ENCODE measurements around the gene ONECUT3. TPM values are rescaled to one million over a fixed set of nuclear protein-coding genes. Genes with fewer than 3 reads are reported as not detected.

ONECUT3 gene
- total RNA-seq, 6 experiments from 2014 or later: not detected

DNA sequence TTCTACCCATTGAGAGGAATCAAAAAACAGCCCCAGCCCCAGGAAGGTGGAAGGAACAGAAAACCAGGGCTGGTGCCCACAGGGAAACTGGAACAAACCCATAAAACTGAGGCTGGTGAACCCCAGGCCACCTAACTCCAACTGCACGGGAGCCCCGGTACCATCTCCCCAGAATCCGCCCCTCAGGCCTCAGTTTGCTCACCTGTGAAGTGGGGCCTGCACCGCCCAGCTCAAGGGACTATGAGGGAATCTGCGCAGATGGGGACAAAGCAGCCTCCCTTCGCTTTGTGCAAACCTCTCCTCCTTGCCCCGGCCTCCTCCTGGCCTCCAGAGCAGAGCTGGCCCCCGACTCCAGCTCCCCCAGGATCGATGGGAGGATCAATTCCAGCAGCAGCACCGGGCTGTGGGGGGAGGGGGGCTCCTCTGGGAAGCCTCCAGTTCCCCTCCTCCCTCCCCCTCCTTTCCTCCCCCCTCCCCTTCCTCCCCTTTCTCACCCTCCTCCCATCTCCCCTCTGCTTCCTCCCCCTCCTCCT, 9.1 kb upstream of the ONECUT3 start:
- H3K9me3 ChIP-seq: no peaks in the 10 kb centered on the region
- WGBS (ENCODE audit: insufficient coverage, low coverage, low lambda C conversion rate, missing lambda C conversion rate): 7% methylated on average over 3 of the region's 10 CpGs
- H3K27me3 ChIP-seq: peaks cover 4 to 29% of the 10 kb centered on the region in 2 donors
- H3K27ac ChIP-seq: no peak overlapping the region
- H3K36me3 ChIP-seq: no peaks in the 10 kb centered on the region
- ATAC-seq: no peak
- no peak for DNase-seq
- H3K4me3 ChIP-seq: no peak overlapping the region
- no peak for TF ChIP-seq POLR2A (IDR thresholded peaks at IDR 0.05)
- TF ChIP-seq, protein P1, sequence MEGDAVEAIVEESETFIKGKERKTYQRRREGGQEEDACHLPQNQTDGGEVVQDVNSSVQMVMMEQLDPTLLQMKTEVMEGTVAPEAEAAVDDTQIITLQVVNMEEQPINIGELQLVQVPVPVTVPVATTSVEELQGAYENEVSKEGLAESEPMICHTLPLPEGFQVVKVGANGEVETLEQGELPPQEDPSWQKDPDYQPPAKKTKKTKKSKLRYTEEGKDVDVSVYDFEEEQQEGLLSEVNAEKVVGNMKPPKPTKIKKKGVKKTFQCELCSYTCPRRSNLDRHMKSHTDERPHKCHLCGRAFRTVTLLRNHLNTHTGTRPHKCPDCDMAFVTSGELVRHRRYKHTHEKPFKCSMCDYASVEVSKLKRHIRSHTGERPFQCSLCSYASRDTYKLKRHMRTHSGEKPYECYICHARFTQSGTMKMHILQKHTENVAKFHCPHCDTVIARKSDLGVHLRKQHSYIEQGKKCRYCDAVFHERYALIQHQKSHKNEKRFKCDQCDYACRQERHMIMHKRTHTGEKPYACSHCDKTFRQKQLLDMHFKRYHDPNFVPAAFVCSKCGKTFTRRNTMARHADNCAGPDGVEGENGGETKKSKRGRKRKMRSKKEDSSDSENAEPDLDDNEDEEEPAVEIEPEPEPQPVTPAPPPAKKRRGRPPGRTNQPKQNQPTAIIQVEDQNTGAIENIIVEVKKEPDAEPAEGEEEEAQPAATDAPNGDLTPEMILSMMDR (IDR thresholded peaks at IDR 0.05): no peak
- intact Hi-C loops (cut with DNase I): no loop called here
- H3K4me1 ChIP-seq: no peaks in the 10 kb centered on the region

DNA sequence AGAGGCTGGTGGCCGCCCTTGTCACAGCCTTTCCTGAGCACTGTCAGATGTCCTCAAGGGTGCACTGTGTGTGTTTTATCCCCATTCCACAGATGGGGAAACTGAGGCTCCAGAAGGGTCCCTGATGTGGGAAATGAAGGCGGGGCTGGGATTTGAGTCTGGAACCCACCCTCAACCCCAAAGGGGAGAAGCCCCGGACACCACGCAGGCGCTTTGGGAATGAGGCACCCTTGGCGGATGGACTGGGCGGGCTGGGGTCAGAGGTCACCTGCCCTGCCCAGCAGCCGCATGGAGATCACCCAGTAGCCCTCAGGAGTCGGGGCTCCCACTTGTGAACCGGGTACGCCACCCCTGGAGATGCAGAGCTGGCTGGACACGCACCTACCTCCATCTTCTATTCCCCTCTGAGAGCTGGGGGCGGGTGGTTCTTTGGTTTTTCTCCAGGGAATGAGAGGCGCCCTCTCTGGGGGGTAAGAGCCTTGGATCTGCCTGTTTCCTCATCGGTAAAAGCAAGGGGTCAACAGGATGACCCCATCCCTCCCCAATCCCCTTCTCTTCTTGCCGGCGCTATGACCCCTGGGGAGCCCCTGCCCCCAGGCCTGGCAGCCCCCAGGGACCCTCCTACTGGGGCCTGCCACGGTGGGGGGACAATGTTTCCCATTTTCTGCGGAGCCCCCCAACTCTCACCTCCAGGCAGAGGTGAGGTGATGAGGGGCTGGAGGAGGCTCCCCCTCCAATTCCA, 8.3 kb upstream of the ONECUT3 start:
- Histone ChIP-seq H3K27ac (no peak overlapping the region), H3K4me3 (no peak overlapping the region), H3K4me1 (peaks cover 0 to 7% (median 0%) of the 10 kb centered on the region in 4 donors), H3K9me3 (no peaks in the 10 kb centered on the region), H3K27me3 (peaks cover 4 to 32% of the 10 kb centered on the region in 2 donors), H3K36me3 (no peaks in the 10 kb centered on the region)
- TF ChIP-seq POLR2A (IDR thresholded peaks at IDR 0.05): no peak
- TF ChIP-seq, protein P1 (IDR thresholded peaks at IDR 0.05): no peak
- intact Hi-C loops (cut with DNase I): no loop called here
- DNase-seq: no peak
- 0% methylated on average over 5 of the region's 19 CpGs for WGBS (ENCODE audit: insufficient coverage, low coverage, low lambda C conversion rate, missing lambda C conversion rate)
- ATAC-seq: no peak

DNA sequence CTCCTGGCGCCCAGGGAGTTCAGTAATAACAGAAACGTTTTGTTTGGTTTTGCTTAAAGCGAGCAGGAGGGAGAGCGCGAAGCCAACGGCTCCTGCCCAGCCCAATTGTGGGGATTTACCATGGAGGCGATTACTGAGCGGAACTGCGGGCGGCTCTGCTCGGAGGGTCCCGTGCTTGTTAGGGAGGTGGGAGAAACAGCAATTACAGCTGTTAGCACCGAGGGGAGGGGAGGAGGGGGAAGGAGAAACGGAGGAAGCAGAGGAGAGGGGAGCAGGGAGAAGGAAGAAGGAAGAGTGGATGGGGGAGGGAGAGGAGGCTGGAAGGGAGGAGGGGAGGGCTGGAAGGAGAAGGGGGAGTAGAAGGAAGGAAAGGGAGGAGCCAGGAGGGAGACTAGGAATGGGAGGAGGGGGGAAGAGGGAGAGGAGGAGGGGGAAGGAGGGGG, 7.7 kb upstream of the ONECUT3 start:
- H3K9me3 ChIP-seq: no peaks in the 10 kb centered on the region
- H3K4me1 ChIP-seq: peaks cover 0 to 7% (median 0%) of the 10 kb centered on the region in 4 donors
- H3K36me3 ChIP-seq: no peaks in the 10 kb centered on the region
- WGBS (ENCODE audit: insufficient coverage, low coverage, low lambda C conversion rate, missing lambda C conversion rate): 6% methylated on average over 14 of the region's 14 CpGs
- DNase-seq (no peak), ATAC-seq (no peak)
- TF ChIP-seq, protein P1 (IDR thresholded peaks at IDR 0.05): no peak
- TF ChIP-seq POLR2A (IDR thresholded peaks at IDR 0.05): no peak
- H3K27ac ChIP-seq: no peak overlapping the region
- intact Hi-C loops (cut with DNase I): no loop called here
- peaks cover 4 to 38% of the 10 kb centered on the region in 2 donors for H3K27me3 ChIP-seq
- H3K4me3 ChIP-seq: no peak overlapping the region

DNA sequence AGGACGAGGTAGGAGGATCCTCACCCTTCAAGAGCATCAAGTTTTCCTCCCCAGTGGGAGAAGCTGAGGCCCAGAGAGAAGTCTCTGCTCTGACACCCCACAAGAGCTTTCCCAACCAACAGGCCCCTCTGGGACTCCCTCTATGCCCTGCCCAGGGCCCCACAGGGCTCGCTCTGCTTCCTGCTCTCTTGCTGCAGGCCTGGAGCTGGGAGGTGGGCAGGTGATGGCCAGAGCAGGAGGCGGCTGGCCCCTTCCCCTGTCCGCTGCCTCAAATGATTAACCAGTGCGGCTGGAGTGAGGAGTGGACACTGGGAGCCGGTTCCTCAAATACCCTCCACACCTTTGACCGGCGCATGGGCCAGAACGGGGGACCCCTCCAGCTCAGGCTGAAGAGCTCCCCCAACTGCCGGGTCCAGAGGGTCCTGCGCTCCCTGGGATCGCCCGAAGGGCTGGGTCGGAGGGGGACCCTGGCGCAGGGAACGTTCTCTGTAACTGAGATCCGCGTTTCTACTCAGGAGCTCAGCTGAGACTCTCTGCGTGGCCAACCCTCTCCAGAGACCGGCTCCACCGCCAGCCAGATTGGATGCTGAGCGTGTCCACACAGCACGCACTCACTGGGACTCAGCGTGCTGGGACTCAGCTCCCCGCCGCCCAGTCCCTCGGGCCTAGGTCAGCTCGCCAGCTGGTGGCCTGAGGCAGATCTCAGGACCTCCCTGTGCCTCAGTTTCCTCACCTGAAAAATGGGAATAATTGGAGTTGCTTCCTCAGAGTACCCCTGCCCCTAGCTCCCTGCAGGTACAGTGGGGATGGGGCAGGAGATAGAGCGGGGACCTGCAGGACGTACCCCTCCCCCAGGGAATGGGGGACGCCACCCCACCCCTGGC, 6.7 kb upstream of the ONECUT3 start:
- Histone ChIP-seq H3K27me3 (peaks cover 4 to 46% of the 10 kb centered on the region in 2 donors), H3K36me3 (no peaks in the 10 kb centered on the region), H3K4me1 (peaks cover 0 to 7% (median 0%) of the 10 kb centered on the region in 4 donors), H3K9me3 (no peaks in the 10 kb centered on the region), H3K4me3 (no peak overlapping the region), H3K27ac (no peak overlapping the region)
- peak in 2 of 4 donors; percentile 27 to 31 for ATAC-seq
- no peak for DNase-seq
- intact Hi-C loops (cut with DNase I): no loop called here
- WGBS (ENCODE audit: insufficient coverage, low coverage, low lambda C conversion rate, missing lambda C conversion rate): 17% methylated on average over 2 of the region's 31 CpGs
- no peak for TF ChIP-seq POLR2A (IDR thresholded peaks at IDR 0.05)
- TF ChIP-seq, protein P1 (IDR thresholded peaks at IDR 0.05): no peak
